Neural progenitor cell (in vitro differentiated cells): ENCODE measurements around the gene PSMA1. TPM values are rescaled to one million over a fixed set of nuclear protein-coding genes. Genes with fewer than 3 reads are reported as not detected.
A peak's percentile ranks its signal among the peaks of the same experiment; 100 is the strongest.

Experiments used
- DNase-seq: peaks from one replicate; pipeline ENCODE4 v3.0.0-alpha.2; 2016; ENCODE audit warnings: low spot score
- H2AFZ ChIP-seq: fragments of 200-600 bp; sonication (generic); replicated peaks from 2 replicates; pipeline ENCODE4 v1.6.1; 2016; ENCODE audit warnings: antibody characterized with exemption
- H3F3A ChIP-seq: fragments of 200-600 bp; sonication (generic); 2 replicates; pipeline ENCODE4 v1.6.1; 2016; ENCODE audit warnings: antibody characterized with exemption, low read depth
- H3K27ac ChIP-seq: fragments of 200-600 bp; sonication (generic); 2 replicates; pipeline ENCODE4 v1.5.1; 2016; ENCODE audit warnings: mild to moderate bottlenecking
- H3K27me3 ChIP-seq: fragments of 200-600 bp; sonication (generic); 2 replicates; pipeline ENCODE4 v1.6.1; 2016; ENCODE audit warnings: mild to moderate bottlenecking, moderate library complexity
- H3K36me3 ChIP-seq: fragments of 200-600 bp; sonication (generic); 2 replicates; pipeline ENCODE4 v1.5.1; 2016
- H3K4me1 ChIP-seq: fragments of 200-600 bp; sonication (generic); 2 replicates; pipeline ENCODE4 v1.6.1; 2016; ENCODE audit warnings: mixed run types
- H3K4me2 ChIP-seq: fragments of 200-600 bp; sonication (generic); 2 replicates; pipeline ENCODE4 v1.6.1; 2016
- H3K4me3 ChIP-seq: fragments of 200-600 bp; sonication (generic); 2 replicates; pipeline ENCODE4 v1.5.1; 2016
- H3K79me2 ChIP-seq: fragments of 200-600 bp; sonication (generic); 2 replicates; pipeline ENCODE4 v1.6.1; 2016; ENCODE audit warnings: low read depth
- H3K9ac ChIP-seq: fragments of 200-600 bp; sonication (generic); 2 replicates; pipeline ENCODE4 v1.6.1; 2016
- H3K9me3 ChIP-seq: fragments of 200-600 bp; sonication (generic); 2 replicates; pipeline ENCODE4 v1.5.1; 2016; ENCODE audit warnings: low read depth
- H4K20me1 ChIP-seq: fragments of 200-600 bp; sonication (generic); 2 replicates; pipeline ENCODE4 v1.6.1; 2016; ENCODE audit warnings: low read depth
- H3K27ac Mint-ChIP-seq: 3 replicates; pipeline ENCODE4 v1.8.0; 2021; ENCODE audit warnings: mixed read lengths
- H3K27me3 Mint-ChIP-seq: 2 replicates; pipeline ENCODE4 v1.8.0; 2022; ENCODE audit warnings: low read depth, mild to moderate bottlenecking, inconsistent platforms, moderate library complexity, mixed read lengths; ENCODE audit not compliant: insufficient read depth
- H3K36me3 Mint-ChIP-seq: 3 replicates; pipeline ENCODE4 v1.8.0; 2021; ENCODE audit warnings: mixed read lengths
- H3K4me1 Mint-ChIP-seq: 3 replicates; pipeline ENCODE4 v1.8.0; 2021; ENCODE audit warnings: mixed read lengths
- H3K4me3 Mint-ChIP-seq: 3 replicates; pipeline ENCODE4 v1.8.0; 2021; ENCODE audit warnings: mild to moderate bottlenecking, moderate library complexity, mixed read lengths
- H3K9me3 Mint-ChIP-seq: 3 replicates; pipeline ENCODE4 v1.8.0; 2020; ENCODE audit warnings: mixed read lengths
- EZH2 ChIP-seq: fragments of 200-600 bp; sonication (generic); IDR thresholded peaks from 2 replicates; pipeline ENCODE4 v1.6.1; 2017; ENCODE audit warnings: antibody characterized with exemption, mild to moderate bottlenecking, moderate library complexity
- EZH2phosphoT487 ChIP-seq: fragments of 200-600 bp; sonication (generic); IDR thresholded peaks from 2 replicates; pipeline ENCODE4 v1.6.1; 2017; ENCODE audit warnings: antibody characterized with exemption
- total RNA-seq: library from RNA; depleted of rRNA; stranded (reverse); fragments of >200 nt; gene quantifications from 2 replicates; pipeline ENCODE4 v1.2.3, GENCODE V29; 2015; ENCODE audit warnings: low replicate concordance
- TF ChIP-seq, protein P1 (sequence below): fragments of 200-600 bp; sonication (generic); IDR thresholded peaks from 2 replicates; pipeline ENCODE4 v1.5.1; 2017; ENCODE audit warnings: antibody characterized with exemption, mild to moderate bottlenecking

The PSMA1 gene
- total RNA-seq, 1 donor from 2014 or later, result 271 TPM

DNA sequence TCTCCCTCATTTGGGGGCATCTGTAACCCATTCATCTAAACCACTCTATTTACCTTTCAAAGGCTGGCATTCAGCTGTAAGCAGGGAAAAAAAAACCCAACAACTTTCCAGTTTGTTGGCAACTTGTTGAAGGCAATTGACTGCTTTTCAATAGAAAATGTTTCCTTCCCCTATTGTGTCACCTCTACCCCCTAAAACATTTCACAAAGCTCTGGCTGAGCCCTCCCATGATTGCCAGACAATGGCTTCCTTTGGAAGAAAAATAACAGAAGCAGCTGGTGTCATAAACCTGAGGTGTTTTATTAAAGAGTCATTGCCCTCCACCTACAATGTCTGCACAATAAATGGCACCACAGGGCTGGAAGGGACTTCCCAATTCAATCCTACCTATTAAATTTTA, 22.1 kb upstream of the PSMA1 start:
- H4K20me1 ChIP-seq, result no peaks in the 10 kb centered on the region
- TF ChIP-seq EZH2 (no peak), EZH2phosphoT487 (no peak)
- TF ChIP-seq, protein P1, sequence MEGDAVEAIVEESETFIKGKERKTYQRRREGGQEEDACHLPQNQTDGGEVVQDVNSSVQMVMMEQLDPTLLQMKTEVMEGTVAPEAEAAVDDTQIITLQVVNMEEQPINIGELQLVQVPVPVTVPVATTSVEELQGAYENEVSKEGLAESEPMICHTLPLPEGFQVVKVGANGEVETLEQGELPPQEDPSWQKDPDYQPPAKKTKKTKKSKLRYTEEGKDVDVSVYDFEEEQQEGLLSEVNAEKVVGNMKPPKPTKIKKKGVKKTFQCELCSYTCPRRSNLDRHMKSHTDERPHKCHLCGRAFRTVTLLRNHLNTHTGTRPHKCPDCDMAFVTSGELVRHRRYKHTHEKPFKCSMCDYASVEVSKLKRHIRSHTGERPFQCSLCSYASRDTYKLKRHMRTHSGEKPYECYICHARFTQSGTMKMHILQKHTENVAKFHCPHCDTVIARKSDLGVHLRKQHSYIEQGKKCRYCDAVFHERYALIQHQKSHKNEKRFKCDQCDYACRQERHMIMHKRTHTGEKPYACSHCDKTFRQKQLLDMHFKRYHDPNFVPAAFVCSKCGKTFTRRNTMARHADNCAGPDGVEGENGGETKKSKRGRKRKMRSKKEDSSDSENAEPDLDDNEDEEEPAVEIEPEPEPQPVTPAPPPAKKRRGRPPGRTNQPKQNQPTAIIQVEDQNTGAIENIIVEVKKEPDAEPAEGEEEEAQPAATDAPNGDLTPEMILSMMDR, result no peak
- no peak overlapping the region for H3K4me3 ChIP-seq
- no peaks in the 10 kb centered on the region for H3K9me3 Mint-ChIP-seq
- H3K4me1 ChIP-seq, result peaks cover 12% of the 10 kb centered on the region
- H3K36me3 ChIP-seq, result no peaks in the 10 kb centered on the region
- H3K4me3 Mint-ChIP-seq, result no peak overlapping the region
- DNase-seq, result no peak
- H2AFZ ChIP-seq, result no peak overlapping the region
- no peaks in the 10 kb centered on the region for H3K36me3 Mint-ChIP-seq
- peak overlapping the region; percentile 25 for H3K4me2 ChIP-seq
- H3K79me2 ChIP-seq, result no peaks in the 10 kb centered on the region
- H3F3A ChIP-seq, result no peaks in the 10 kb centered on the region
- no peaks in the 10 kb centered on the region for H3K9me3 ChIP-seq
- no peaks in the 10 kb centered on the region for H3K27me3 ChIP-seq
- H3K27me3 Mint-ChIP-seq, result peaks cover 5% of the 10 kb centered on the region
- peaks cover 20% of the 10 kb centered on the region for H3K4me1 Mint-ChIP-seq
- H3K27ac ChIP-seq, result no peak overlapping the region
- no peak overlapping the region for H3K27ac Mint-ChIP-seq
- H3K9ac ChIP-seq, result no peak overlapping the region

DNA sequence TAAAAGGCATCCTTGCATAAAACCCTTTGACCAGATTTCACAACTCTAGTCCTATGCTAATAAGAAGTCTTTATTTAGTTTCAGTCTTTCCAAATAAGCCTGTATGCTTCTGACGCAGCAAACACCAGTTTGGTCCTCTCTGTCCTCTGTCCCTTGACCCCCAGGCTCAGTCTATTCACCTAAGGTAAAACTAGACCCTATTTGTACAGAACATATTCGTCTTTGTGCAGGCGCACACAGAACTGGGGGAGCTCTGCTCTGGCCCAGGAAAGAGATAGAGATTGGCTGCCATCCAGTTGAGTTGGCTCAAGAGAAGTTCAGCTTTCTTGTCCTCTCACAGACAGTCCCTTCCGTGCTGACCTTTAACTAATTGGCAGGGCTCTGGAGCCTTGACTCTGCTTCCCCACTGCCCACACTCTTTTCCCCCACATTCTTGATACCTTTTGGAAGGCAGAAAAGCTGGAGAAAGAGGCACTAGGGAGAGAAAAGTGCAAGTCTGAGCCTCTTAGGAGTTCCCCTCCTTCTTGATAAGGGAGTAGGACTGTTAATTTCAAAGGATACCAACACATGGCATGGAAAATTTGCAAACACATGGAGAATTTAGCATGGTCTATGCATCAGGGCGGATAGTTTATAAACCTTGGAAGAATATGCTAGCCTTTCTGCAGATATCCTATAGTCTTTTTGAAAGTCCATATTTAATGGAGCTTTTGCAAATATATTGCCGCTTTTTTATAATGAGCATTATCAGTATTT, 21.2 kb upstream of the PSMA1 start:
- TF ChIP-seq, protein P1, result no peak
- TF ChIP-seq EZH2 (no peak), EZH2phosphoT487 (no peak)
- no peaks in the 10 kb centered on the region for H3F3A ChIP-seq
- H3K4me1 ChIP-seq, result peaks cover 12% of the 10 kb centered on the region
- H3K9ac ChIP-seq, result no peak overlapping the region
- no peak overlapping the region for H3K4me3 ChIP-seq
- Mint-ChIP-seq H3K9me3 (no peaks in the 10 kb centered on the region), H3K4me3 (no peak overlapping the region), H3K4me1 (peaks cover 20% of the 10 kb centered on the region), H3K27ac (no peak overlapping the region), H3K27me3 (peaks cover 5% of the 10 kb centered on the region), H3K36me3 (no peaks in the 10 kb centered on the region)
- no peak overlapping the region for H2AFZ ChIP-seq
- no peak for DNase-seq
- H3K36me3 ChIP-seq, result no peaks in the 10 kb centered on the region
- no peaks in the 10 kb centered on the region for H4K20me1 ChIP-seq
- no peak overlapping the region for H3K4me2 ChIP-seq
- H3K27ac ChIP-seq, result no peak overlapping the region
- no peaks in the 10 kb centered on the region for H3K27me3 ChIP-seq
- H3K9me3 ChIP-seq, result no peaks in the 10 kb centered on the region
- H3K79me2 ChIP-seq, result no peaks in the 10 kb centered on the region

DNA sequence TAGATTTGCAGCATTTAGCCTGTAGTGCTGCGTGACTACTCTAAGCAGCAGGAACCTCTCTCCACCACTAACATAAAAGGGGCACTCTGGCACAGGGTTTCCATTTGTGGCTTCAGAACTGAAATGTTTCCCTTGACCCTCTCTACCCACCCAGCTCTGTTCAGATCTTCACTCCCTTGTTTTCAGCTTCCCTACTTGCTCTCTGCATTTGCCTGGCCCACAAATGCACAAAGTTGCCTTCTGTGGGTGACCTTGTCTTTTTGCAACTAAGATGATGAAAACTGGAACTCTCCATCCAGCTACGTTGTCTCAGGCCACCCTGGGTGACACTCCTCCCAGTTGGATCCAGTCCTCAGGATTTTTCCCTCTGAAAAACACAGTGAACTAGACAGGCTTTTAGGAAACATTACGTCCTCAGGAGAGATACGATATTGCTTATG, 19.8 kb upstream of the PSMA1 start:
- Histone ChIP-seq H3K9me3 (no peaks in the 10 kb centered on the region), H3K9ac (no peak overlapping the region), H3K36me3 (no peaks in the 10 kb centered on the region), H2AFZ (no peak overlapping the region), H4K20me1 (no peaks in the 10 kb centered on the region), H3K79me2 (no peaks in the 10 kb centered on the region), H3K4me3 (no peak overlapping the region), H3K4me1 (peaks cover 12% of the 10 kb centered on the region), H3K27ac (no peak overlapping the region), H3K4me2 (no peak overlapping the region), H3F3A (no peaks in the 10 kb centered on the region), H3K27me3 (no peaks in the 10 kb centered on the region)
- Mint-ChIP-seq H3K36me3 (no peaks in the 10 kb centered on the region), H3K4me3 (no peak overlapping the region), H3K27me3 (peaks cover 5% of the 10 kb centered on the region), H3K4me1 (peaks cover 13% of the 10 kb centered on the region), H3K9me3 (no peaks in the 10 kb centered on the region), H3K27ac (no peak overlapping the region)
- no peak for DNase-seq
- TF ChIP-seq EZH2, result no peak
- TF ChIP-seq, protein P1, result no peak
- TF ChIP-seq EZH2phosphoT487, result no peak
